Tongue (tissue), 2 donors: ENCODE data around the gene MYRIP. TPM values are rescaled to one million over a fixed set of nuclear protein-coding genes. Genes with fewer than 3 reads are reported as not detected.

Experiments used
- DNase-seq: peaks from one replicate; pipeline ENCODE4 v3.0.0-alpha.2; 2015
- total RNA-seq: library from RNA; depleted of rRNA; stranded (reverse); fragments of >200 nt; gene quantifications from one replicate; pipeline ENCODE4 v1.2.3, GENCODE V29; 2014

The MYRIP gene
- total RNA-seq, 1 donor from 2014 or later, result 3.7 TPM

GRCh38 chr3:40086890-40087883 is 277.8 kb downstream of the MYRIP start:
- peak; percentile 48 for DNase-seq

GRCh38 chr3:40088527-40089170 is 279.2 kb downstream of the MYRIP start:
- no peak for DNase-seq

GRCh38 chr3:40096661-40097111 is 287.3 kb downstream of the MYRIP start:
- DNase-seq, result peak; percentile 18

GRCh38 chr3:40097131-40098117 is 288.0 kb downstream of the MYRIP start:
- no peak for DNase-seq

GRCh38 chr3:40098261-40098759 is 288.9 kb downstream of the MYRIP start:
- no peak for DNase-seq

- DNase-seq, result peak; percentile 12
Measured at GRCh38 chr3:40099871-40100270, 290.5 kb downstream of the MYRIP start.

- DNase-seq, result no peak
Measured at GRCh38 chr3:40102182-40102581, 292.8 kb downstream of the MYRIP start.

- DNase-seq, result no peak
Measured at GRCh38 chr3:40103829-40104228, 294.4 kb downstream of the MYRIP start.

GRCh38 chr3:40104441-40104840 is 295.0 kb downstream of the MYRIP start:
- DNase-seq, result no peak

GRCh38 chr3:40108643-40109042 is 299.2 kb downstream of the MYRIP start:
- DNase-seq, result peak; percentile 10

- DNase-seq, result no peak
Measured at GRCh38 chr3:40109641-40110490, 300.5 kb downstream of the MYRIP start.

GRCh38 chr3:40116478-40117177 is 307.2 kb downstream of the MYRIP start:
- DNase-seq, result no peak

- DNase-seq, result no peak
Measured at GRCh38 chr3:40118091-40118490, 308.7 kb downstream of the MYRIP start.

- DNase-seq, result no peak
Measured at GRCh38 chr3:40120067-40120692, 310.8 kb downstream of the MYRIP start.

GRCh38 chr3:40120806-40121205 is 311.4 kb downstream of the MYRIP start:
- peak; percentile 21 for DNase-seq

- no peak for DNase-seq
Measured at GRCh38 chr3:40124918-40125317, 315.5 kb downstream of the MYRIP start.

- no peak for DNase-seq
Measured at GRCh38 chr3:40128166-40128565, 318.8 kb downstream of the MYRIP start.

GRCh38 chr3:40129510-40129909 is 320.1 kb downstream of the MYRIP start:
- DNase-seq, result no peak

- DNase-seq, result no peak
Measured at GRCh38 chr3:40129981-40130380, 320.6 kb downstream of the MYRIP start.

- no peak for DNase-seq
Measured at GRCh38 chr3:40130721-40131120, 321.3 kb downstream of the MYRIP start.
